ENCODE measurements around the gene NUDT7.

- no peak for TF ChIP-seq EZH2 (IDR thresholded peaks at IDR 0.05; ENCODE audit: borderline replicate concordance, low read length)
- TF ChIP-seq CTCF (IDR thresholded peaks at IDR 0.05; ENCODE audit: low read length), result no peak
Measured at GRCh38 chr16:77762262-77762661, 39.9 kb downstream of the NUDT7 start.

All from OCI-LY1 (cell line).